ENCODE results near the gene SLBP. TPM values are rescaled to one million over a fixed set of nuclear protein-coding genes. Genes with fewer than 3 reads are reported as not detected.

The SLBP gene
- total RNA-seq, 4 donors from 2014 or later, result 36.9 to 59.1 (median 40.8) TPM

DNA sequence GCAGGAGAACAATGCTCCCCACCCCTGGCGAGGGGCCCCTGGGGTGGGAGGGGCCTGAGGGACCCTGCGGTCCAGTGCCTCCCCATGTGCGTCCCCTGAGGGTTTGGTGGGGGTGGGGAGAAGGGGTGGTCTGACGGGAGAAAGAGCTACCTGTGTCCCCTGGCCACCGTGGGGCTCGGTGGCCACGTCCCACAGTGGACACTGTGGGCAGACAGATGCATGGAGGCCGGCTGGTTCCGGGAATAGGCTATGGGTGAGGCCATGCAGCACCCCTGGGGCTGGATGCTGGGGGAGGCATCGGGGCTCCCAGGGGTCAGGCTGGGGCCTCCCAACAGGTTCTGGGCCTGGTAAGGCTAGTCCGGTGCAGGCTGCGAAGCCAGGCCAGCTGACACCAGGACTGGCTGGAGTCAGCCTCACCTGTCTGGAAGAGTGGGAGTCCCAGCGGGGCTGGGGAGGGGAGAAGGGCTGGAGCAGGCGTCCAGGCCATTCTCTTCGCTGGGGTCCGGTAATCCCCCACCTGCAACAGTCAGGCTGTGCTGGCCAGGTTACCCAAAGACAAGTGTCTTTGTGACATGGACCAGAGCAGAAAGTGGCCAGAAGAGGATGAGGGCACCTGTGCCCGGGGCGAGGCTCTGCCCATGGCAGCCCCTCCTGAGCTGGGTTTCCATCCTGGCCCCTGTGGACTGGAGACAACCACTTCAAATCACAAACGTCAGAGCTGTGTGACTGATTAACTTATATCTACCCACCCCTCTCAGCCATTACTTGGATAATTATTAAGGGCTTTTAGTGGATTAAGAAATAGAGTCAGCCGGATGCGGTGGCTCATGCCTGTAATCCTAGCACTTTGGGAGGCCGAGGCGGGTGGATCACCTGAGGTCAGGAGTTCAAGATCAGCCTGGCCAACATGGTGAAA lies 26.6 kb downstream of the SLBP start:
- DNase-seq (ENCODE audit: low spot score in 2 of 2), result no peak
- H3K36me3 ChIP-seq, result peaks cover 3% of the 10 kb centered on the region
- WGBS, result 85% methylated on average over 11 of the region's 23 CpGs
- H3K4me3 ChIP-seq, result peak overlapping the region; percentile 76
- H3K27me3 ChIP-seq, result no peaks in the 10 kb centered on the region
- no peaks in the 10 kb centered on the region for H3K9me3 ChIP-seq
- TF ChIP-seq POLR2A (IDR thresholded peaks at IDR 0.05) (no peak), EP300 (IDR thresholded peaks at IDR 0.05) (no peak), POLR2AphosphoS5 (IDR thresholded peaks at IDR 0.05) (no peak)
- TF ChIP-seq, protein P1, sequence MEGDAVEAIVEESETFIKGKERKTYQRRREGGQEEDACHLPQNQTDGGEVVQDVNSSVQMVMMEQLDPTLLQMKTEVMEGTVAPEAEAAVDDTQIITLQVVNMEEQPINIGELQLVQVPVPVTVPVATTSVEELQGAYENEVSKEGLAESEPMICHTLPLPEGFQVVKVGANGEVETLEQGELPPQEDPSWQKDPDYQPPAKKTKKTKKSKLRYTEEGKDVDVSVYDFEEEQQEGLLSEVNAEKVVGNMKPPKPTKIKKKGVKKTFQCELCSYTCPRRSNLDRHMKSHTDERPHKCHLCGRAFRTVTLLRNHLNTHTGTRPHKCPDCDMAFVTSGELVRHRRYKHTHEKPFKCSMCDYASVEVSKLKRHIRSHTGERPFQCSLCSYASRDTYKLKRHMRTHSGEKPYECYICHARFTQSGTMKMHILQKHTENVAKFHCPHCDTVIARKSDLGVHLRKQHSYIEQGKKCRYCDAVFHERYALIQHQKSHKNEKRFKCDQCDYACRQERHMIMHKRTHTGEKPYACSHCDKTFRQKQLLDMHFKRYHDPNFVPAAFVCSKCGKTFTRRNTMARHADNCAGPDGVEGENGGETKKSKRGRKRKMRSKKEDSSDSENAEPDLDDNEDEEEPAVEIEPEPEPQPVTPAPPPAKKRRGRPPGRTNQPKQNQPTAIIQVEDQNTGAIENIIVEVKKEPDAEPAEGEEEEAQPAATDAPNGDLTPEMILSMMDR (IDR thresholded peaks at IDR 0.05), result no peak
- peaks cover 22% of the 10 kb centered on the region for H3K4me1 ChIP-seq
- H3K27ac ChIP-seq, result no peak overlapping the region

DNA sequence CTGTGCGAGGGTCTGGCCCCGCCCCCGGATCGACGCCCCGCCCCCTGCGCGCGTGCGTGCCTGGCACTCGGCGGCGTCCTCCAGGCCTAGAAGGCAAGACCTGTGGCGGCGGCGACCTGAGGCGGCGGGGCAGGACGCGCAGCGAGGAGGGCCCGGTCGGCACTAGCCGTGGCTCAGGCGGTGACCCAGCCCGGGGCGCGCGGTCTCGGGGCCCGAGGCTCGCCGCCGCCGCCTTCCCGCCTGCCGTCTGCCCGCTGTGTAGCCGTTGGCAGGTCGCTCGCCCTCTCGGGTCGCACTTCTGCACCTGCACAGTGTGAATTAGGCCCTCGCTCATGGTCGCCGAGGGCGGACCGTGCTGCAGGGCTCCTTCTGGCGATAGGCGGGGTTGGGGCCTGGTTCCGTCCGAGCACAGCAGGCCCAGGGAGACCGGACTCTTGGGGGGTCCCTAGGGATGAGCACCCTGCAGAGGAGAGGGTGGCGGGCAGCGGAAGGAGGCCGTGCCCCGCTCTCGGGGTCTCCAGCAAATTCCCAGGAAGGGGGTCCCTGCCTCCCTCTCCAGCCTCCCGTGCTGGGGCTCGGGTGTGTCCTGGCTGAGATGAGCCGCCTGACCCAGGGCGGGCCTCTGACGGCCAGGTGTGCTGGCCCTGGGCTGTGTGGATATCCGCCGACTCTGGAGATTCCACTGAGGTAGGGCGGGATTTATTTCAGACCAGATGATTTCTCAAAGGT lies 27.4 kb downstream of the SLBP start:
- Histone ChIP-seq H3K4me3 (peak overlapping the region; percentile 76), H3K9me3 (no peaks in the 10 kb centered on the region), H3K36me3 (no peaks in the 10 kb centered on the region), H3K4me1 (peaks cover 22% of the 10 kb centered on the region), H3K27ac (no peak overlapping the region), H3K27me3 (no peaks in the 10 kb centered on the region)
- WGBS, result 41% methylated on average over 8 of the region's 66 CpGs
- DNase-seq (ENCODE audit: low spot score in 2 of 2), result peak; percentile 92 to 94
- TF ChIP-seq POLR2A (IDR thresholded peaks at IDR 0.05), result no peak
- TF ChIP-seq, protein P1 (IDR thresholded peaks at IDR 0.05), result no peak
- no peak for TF ChIP-seq EP300 (IDR thresholded peaks at IDR 0.05)
- no peak for TF ChIP-seq POLR2AphosphoS5 (IDR thresholded peaks at IDR 0.05)

DNA sequence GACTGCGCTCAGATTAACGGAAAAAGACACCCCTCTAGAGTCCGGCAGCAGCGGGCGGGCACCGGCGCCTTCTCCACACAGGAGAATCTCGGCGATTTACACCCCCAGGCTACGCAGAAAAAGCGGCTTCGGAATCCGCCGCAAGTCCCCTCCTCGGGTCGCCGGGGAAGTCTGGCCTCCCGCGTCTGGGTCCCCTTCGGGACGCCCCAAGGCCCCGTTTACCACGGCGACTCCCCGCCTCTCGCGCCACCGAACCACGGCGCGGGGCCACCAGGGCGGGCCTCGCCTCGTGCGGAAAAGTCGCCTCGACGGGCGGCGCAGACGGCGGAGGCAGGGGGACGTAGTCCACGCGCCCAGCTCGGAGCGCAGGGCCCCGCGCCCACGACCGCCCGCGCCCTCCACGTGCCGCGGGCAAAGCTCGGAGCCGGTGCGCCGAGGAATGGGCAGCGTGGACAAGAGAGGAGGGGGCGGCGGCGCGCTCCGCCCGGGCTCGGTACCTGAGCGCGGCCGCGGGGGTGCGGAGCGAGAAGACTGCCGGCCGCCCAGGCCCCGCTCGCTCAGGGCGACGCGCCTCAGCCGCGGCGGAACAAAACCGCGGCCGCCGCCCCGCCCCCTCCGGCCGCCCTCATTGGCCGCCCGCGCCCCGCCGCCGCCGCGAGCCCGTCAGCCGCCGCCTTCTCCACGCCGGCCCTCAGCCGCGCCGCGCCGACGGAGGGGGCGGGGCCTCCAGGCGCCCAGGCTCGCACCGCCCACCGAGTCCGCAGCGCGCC lies 28.2 kb downstream of the SLBP start, which contains the start of gene FAM53A:
Gene FAM53A, minus strand, starts transcription at position 578 of the 770 bp plus-strand sequence. CDS start 15,572 bp downstream, outside the sequence.
- no peak for DNase-seq (ENCODE audit: low spot score in 2 of 2)
- H3K36me3 ChIP-seq, result no peaks in the 10 kb centered on the region
- H3K27me3 ChIP-seq, result no peaks in the 10 kb centered on the region
- 2% methylated on average over 27 of the region's 118 CpGs for WGBS
- H3K4me3 ChIP-seq, result peak within 1 kb of the TSS; percentile 76
- H3K4me1 ChIP-seq, result peaks cover 22% of the 10 kb centered on the region
- H3K9me3 ChIP-seq, result no peaks in the 10 kb centered on the region
- H3K27ac ChIP-seq, result peak within 1 kb of the TSS; percentile 90
- TF ChIP-seq, protein P1 (IDR thresholded peaks at IDR 0.05), result no peak
- TF ChIP-seq POLR2A (IDR thresholded peaks at IDR 0.05) (no peak), POLR2AphosphoS5 (IDR thresholded peaks at IDR 0.05) (no peak), EP300 (IDR thresholded peaks at IDR 0.05) (no peak)

DNA sequence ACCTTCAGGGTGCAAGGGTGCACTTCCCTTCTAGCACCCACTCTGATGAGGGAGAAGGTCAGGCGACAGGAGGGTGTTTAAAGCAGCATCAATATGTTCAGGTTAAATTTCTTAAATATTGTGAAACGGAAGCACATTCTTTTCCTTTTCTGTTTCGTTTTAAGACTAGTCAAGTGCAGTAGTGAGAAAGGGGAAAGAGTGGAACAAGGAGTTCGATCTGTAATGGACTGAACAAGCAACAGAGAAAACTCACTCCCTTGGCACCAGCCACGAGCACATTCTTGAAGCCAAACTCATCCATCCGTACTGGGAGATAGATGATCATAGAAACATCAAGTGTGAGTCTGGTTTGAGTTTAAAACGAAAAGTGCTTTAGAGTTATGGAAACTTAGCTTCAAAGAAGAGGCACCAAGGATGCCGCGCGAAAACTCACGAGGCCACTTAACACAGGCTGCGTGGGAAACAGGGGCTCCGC lies 28.8 kb downstream of the SLBP start:
- Histone ChIP-seq H3K27ac (peak overlapping the region; percentile 90), H3K27me3 (no peaks in the 10 kb centered on the region), H3K4me1 (peaks cover 22% of the 10 kb centered on the region), H3K9me3 (no peaks in the 10 kb centered on the region), H3K36me3 (no peaks in the 10 kb centered on the region), H3K4me3 (peak overlapping the region; percentile 76)
- TF ChIP-seq POLR2A (IDR thresholded peaks at IDR 0.05), result no peak
- TF ChIP-seq POLR2AphosphoS5 (IDR thresholded peaks at IDR 0.05), result no peak
- TF ChIP-seq EP300 (IDR thresholded peaks at IDR 0.05), result no peak
- TF ChIP-seq, protein P1 (IDR thresholded peaks at IDR 0.05), result no peak
- 8% methylated on average over 13 of the region's 13 CpGs for WGBS
- no peak for DNase-seq (ENCODE audit: low spot score in 2 of 2)
